HG02610 (cell line): ENCODE results near the gene ARPP21.
A peak's percentile ranks its signal among the peaks of the same experiment; 100 is the strongest.

Experiments
- ATAC-seq: cut with Tn5 transposase; IDR thresholded peaks from one replicate; pipeline ENCODE4 v1.9.1; 2021; ENCODE audit warnings: mild to moderate bottlenecking, moderate library complexity; ENCODE audit not compliant: unreplicated experiment

The ARPP21 gene

DNA sequence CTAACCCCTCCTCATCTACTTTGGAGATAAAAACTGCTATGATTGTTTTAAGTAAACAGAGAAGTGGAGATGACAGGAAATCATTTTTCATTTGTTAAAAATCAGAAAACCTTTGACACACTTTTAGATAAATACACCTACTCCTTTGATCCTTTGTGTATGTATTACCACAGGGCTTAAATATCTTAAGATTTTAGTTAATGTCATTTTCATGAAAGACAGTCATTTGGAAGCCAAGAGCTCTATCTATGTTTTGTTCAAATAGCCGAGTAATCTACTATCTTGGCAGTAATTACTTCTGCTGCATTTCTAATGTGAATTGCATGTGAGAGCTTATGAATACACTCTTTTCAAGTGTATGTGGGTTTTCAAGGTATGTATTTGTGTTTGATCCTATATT is 2.0 kb downstream of the ARPP21 start:
- no peak for ATAC-seq

GRCh38 chr3:35641920-35642527 is 2.7 kb downstream of the ARPP21 start:
- no peak for ATAC-seq

- no peak for ATAC-seq
These were observed 4.2 kb downstream of the ARPP21 start for GRCh38 chr3:35643495-35643894.

GRCh38 chr3:35644451-35644850 is 5.1 kb downstream of the ARPP21 start:
- no peak for ATAC-seq

DNA sequence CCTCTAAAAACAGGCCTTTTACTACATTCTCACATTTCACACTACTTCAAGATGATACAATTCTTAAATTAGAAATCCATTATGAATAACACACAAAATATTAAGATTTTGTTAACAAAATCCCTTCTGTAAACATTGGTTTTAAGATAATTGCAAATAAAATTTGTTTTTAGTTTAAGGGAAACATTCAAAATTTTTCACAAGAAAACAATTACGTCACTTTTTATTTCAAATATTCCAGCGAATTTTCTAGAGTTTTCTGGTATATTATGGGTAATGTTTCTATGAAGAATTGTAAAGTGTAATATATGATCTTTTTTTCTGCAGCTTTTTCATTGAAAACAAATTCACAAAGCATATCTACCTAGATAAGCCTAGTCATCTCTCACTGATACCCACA is 5.9 kb downstream of the ARPP21 start:
- ATAC-seq: no peak

GRCh38 chr3:35646081-35646480 is 6.8 kb downstream of the ARPP21 start:
- no peak for ATAC-seq

DNA sequence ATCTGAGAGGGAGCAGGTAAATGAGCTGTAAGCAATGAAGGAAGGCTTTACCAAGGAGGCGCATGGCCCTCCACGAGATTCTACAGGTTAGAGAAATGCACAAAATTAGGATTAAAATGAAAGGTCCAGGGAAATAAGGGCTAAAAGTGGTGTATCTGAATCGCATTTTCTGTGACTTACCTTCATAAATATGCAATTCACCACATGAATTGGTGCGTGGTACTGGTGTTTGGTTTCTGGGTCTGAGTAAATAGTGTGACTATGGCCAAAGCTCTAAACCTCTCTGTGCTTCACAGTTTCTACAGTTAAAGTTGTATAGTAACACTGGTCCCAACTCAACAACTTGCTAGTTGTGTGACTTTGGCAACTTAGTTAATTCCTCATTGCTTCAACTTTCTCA is 8.1 kb downstream of the ARPP21 start:
- ATAC-seq: no peak

- no peak for ATAC-seq
These were observed 9.0 kb downstream of the ARPP21 start for GRCh38 chr3:35648347-35648746.

DNA sequence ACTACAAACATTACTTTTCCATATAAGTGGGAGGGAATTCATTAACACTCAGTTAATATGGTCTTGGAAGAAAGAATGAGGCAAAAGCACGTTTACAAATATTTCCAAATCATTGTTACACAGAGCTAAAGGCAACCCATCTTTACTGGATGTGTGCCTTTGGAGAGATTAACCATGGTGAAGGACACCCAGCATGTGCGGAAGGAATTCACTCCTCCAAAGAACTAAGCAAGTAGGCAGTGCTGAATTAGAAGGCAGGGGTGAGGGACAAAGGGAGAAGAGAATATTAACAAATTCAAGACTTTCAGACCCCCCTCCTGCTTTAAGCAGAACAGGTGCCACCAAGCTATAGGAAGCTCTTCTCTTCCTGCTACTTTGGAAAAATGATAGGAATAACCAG is 10.1 kb downstream of the ARPP21 start:
- ATAC-seq: no peak

DNA sequence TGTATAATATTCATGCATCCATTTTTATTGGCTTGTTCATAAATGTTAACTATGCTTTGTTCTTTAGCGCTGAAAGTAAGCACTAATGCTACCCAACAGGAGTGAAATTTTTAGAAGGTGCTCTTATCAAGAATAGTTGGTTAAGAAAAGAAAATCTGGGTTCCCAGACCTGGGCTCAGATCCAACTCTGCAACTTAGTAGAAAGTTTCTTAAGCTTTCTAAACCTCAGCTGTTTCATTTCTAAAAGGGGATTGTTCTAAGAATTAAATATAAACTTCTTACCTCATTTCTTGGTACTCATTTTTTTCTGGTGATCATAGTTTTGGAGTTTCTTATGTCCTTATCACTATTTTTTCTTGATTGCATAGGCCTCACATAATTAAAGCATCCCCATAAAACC is 12.1 kb downstream of the ARPP21 start:
- ATAC-seq: no peak

DNA sequence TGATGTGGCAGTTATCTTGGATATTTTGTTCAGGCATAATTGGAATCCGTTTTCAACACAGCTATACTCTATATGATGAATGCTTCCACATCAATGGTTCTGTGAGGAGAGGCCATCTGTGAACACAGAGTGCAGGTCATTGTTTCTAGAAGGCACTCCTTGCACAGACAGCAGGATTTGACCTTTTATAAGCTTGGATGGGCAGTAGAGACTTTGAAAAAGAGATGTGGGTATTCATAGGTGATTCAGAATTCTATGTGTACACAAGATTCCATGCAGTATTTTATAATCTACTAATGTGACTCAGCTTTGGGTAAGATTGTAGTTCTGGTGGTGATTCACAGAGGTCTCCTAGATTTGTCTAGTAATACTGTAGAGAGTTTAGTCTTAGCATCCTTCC is 12.5 kb downstream of the ARPP21 start:
- ATAC-seq: no peak

GRCh38 chr3:35653347-35653746 is 14.0 kb downstream of the ARPP21 start:
- ATAC-seq: no peak

GRCh38 chr3:35654476-35654875 is 15.2 kb downstream of the ARPP21 start:
- no peak for ATAC-seq

- ATAC-seq: no peak
These were observed 19.4 kb downstream of the ARPP21 start for GRCh38 chr3:35658686-35659085.

DNA sequence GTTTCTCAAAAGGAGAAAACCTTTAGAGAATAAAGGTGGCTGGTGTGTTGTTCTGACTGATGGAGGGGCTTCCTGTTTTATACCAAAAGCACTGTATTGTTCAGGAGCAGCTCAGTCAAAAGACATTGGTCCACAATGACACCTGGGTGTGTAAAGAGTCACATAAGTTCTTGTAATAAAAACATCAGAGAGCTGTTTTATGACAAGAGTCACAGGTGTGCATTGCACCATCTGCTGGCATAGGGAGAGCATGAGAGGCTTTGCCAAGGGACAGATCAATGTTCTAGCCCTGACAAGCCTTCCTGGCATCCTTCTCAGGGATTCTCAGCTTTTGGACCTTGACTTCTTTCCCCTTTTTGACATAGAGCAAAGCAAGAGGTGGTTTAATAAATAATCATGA is 20.4 kb downstream of the ARPP21 start:
- ATAC-seq: no peak

DNA sequence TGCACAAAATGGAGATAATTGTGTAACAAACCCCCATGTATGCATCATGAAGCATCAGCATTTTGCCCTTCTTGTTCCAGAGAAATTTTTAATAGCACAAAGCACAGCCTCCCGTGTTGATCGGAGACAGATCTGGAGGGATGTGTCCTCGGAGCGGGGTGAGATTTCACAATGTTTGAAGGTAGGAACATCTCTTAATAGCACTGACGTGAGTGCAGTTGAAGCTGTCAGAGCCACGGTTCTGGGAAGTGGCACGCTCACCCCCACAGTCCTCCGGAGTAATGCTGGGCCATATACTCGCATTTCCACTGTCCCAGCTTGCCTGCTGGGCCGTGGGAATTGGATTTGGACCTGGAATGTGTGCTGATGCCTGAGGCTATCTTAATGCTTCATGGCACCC is 24.1 kb downstream of the ARPP21 start:
- no peak for ATAC-seq

GRCh38 chr3:35664460-35664919 is 25.2 kb downstream of the ARPP21 start:
- peak; percentile 71 for ATAC-seq

DNA sequence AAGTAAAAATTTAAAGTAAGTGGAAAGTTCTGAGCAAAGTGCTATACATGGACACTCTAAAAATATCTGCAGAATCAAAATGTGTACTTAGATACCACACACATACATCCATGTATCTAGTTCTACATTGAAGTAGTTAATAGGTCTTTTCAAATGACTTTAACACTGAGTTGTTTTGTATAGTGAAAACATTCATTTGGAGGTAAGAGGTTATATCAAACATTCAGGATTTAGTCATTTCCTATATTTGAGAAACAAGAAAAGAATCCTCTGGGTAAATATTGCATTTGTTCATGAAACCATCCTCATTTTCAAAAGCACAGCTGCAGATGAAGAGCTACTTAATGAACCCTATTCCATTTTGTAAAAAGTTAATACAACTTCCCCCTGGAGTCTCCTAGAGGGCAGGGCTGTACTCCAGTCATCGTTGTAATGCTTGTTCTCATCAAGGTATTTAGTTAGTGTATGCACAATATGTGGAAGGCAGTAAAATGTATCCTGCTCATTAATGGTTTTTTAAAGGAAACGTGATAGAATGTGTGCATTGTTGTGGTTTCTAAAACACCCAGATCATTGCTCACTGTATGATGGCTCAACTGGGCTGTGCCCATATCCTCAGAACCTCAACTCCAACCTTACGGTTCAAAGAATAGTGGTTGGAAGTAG is 26.2 kb downstream of the ARPP21 start:
- no peak for ATAC-seq

GRCh38 chr3:35666888-35667287 is 27.6 kb downstream of the ARPP21 start:
- ATAC-seq: no peak

GRCh38 chr3:35670408-35670965 is 31.2 kb downstream of the ARPP21 start:
- ATAC-seq: no peak

DNA sequence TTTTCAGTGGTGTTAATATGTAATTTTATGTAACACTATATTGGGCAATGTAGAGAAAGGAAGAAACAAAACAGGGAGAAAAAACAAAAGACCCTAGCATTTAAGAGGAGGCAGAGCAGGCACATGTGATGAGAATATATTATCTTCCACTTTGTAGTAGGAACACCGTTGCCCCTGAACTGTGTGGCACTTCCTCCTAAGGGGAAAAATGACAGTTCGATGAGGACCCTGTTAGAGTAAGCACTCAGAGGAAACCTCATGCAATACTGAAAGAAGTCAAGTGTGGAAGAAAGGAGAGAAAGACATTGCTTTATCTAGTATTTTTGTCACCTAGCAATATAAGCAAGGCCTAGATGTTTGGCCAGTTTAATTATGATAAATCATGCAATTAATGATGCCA is 32.2 kb downstream of the ARPP21 start:
- no peak for ATAC-seq

- ATAC-seq: no peak
These were observed 33.7 kb downstream of the ARPP21 start for GRCh38 chr3:35673017-35673416.
